Measurements from ENCODE around the gene CALCOCO2. TPM values are rescaled to one million over a fixed set of nuclear protein-coding genes. Genes with fewer than 3 reads are reported as not detected.

CALCOCO2 gene
- total and polyA plus RNA-seq, 10 of the 15 experiments (the other 5 are each of a cell fraction or from before 2014, with no cell fraction given): 20.2 to 138 (median 53.1) TPM

DNA sequence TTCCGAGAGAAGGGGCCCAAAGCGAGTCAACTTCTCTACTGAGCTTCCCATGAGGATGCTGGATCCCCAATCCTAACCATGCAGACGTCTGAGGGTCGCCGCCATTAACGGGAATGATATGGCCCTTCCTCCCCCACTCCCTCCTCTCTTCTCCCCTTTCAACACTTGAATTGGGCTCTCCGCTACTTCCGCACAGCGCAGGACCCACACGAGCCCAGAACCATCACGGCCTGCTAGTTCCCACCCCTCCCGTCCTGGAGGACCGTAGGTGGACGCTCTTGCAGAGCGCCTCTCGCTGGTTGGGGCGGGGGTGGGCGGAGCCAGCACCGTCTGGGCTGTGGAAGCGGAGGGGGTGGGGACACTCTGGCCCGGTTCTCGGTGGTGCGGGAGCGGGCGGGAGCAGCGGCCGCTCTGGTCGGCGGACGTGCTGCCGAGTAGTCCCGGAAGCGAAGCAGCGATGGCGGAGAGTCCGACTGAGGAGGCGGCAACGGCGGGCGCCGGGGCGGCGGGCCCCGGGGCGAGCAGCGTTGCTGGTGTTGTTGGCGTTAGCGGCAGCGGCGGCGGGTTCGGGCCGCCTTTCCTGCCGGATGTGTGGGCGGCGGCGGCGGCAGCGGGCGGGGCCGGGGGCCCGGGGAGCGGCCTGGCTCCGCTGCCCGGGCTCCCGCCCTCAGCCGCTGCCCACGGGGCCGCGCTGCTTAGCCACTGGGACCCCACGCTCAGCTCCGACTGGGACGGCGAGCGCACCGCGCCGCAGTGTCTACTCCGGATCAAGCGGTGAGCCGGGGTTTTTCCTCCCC is 77.4 kb downstream of the CALCOCO2 start, which contains the start of gene UBE2Z (continued):
- TF ChIP-seq REST (IDR thresholded peaks at IDR 0.05; ENCODE audit: low read depth, low read length) (peak; percentile 34; the same call in 1 of the 2 replicates), BMI1 (IDR thresholded peaks at IDR 0.05; ENCODE audit: borderline replicate concordance) (no peak), SMAD1 (IDR thresholded peaks at IDR 0.05; ENCODE audit: low read depth, partially characterized antibody) (peak; percentile 74), SP1 (IDR thresholded peaks at IDR 0.05; ENCODE audit: low read depth, low read length) (peak; percentile 49), ZNF207 (IDR thresholded peaks at IDR 0.05; ENCODE audit: borderline replicate concordance) (no peak), ZBTB33 (IDR thresholded peaks at IDR 0.05) (no peak), ZBED1 (IDR thresholded peaks at IDR 0.05; ENCODE audit: borderline replicate concordance) (no peak), HCFC1 (IDR thresholded peaks at IDR 0.05; ENCODE audit: low read length) (peak; percentile 60), FOS (IDR thresholded peaks at IDR 0.05; ENCODE audit: borderline replicate concordance, extremely low read depth, insufficient read length) (no peak), POU2F2 (IDR thresholded peaks at IDR 0.05; ENCODE audit: borderline replicate concordance, low read depth, low read length) (peak; percentile 79), SMARCA5 (IDR thresholded peaks at IDR 0.05) (peak; percentile 80; the same call in 1 of the 2 replicates), WRNIP1 (IDR thresholded peaks at IDR 0.05; ENCODE audit: borderline replicate concordance, low read depth, low read length) (no peak), BHLHE40 (IDR thresholded peaks at IDR 0.05; ENCODE audit: borderline replicate concordance in 1 of 2, low read depth in 2 of 2, low read length in 1 of 2) (peak; percentile 32 to 68; a peak in 2 of 4 replicates), TCF3 (IDR thresholded peaks at IDR 0.05; ENCODE audit: borderline replicate concordance, insufficient read depth, low read depth, low read length) (peak; percentile 56; the same call in 1 of the 2 replicates), IKZF1 (conservative IDR thresholded peaks at IDR 0.05) (peak; percentile 85), TCF12 (IDR thresholded peaks at IDR 0.05; ENCODE audit: low read depth, low read length) (peak; percentile 25; the same call in 1 of the 2 replicates), BCL11A (IDR thresholded peaks at IDR 0.05; ENCODE audit: low read depth, low read length) (no peak), ASH2L (IDR thresholded peaks at IDR 0.05; ENCODE audit: borderline replicate concordance, low read depth) (no peak)
- TF ChIP-seq, protein P1, sequence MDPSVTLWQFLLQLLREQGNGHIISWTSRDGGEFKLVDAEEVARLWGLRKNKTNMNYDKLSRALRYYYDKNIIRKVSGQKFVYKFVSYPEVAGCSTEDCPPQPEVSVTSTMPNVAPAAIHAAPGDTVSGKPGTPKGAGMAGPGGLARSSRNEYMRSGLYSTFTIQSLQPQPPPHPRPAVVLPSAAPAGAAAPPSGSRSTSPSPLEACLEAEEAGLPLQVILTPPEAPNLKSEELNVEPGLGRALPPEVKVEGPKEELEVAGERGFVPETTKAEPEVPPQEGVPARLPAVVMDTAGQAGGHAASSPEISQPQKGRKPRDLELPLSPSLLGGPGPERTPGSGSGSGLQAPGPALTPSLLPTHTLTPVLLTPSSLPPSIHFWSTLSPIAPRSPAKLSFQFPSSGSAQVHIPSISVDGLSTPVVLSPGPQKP (IDR thresholded peaks at IDR 0.05; ENCODE audit: low read depth, low read length): 0 out of 2 replicates have a peak, but pooled peaks have one; percentile 23
- TF ChIP-seq, protein P2, sequence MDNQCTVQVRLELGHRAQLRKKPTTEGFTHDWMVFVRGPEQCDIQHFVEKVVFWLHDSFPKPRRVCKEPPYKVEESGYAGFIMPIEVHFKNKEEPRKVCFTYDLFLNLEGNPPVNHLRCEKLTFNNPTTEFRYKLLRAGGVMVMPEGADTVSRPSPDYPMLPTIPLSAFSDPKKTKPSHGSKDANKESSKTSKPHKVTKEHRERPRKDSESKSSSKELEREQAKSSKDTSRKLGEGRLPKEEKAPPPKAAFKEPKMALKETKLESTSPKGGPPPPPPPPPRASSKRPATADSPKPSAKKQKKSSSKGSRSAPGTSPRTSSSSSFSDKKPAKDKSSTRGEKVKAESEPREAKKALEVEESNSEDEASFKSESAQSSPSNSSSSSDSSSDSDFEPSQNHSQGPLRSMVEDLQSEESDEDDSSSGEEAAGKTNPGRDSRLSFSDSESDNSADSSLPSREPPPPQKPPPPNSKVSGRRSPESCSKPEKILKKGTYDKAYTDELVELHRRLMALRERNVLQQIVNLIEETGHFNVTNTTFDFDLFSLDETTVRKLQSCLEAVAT (IDR thresholded peaks at IDR 0.05): peak; percentile 65
